Heart left ventricle (tissue), 13 donors: ENCODE data around the gene INPP4B.

Experiments
- CTCF ChIP-seq, 12 donors: fragments of 200-600 bp; sonication (generic) in 4 of 12; IDR thresholded peaks; one replicate each; pipeline versions ENCODE4 v1.5.0 to v1.8.0; 2018 to 2022; ENCODE audit warnings: antibody characterized with exemption in 12 of 12, mild to moderate bottlenecking in 5 of 12
- POLR2A ChIP-seq, 2 donors: fragments of 450-650 bp; IDR thresholded peaks; one replicate each; pipeline ENCODE4 v1.6.1; 2017; ENCODE audit warnings: antibody characterized with exemption in 2 of 2, mild to moderate bottlenecking in 2 of 2, moderate library complexity in 2 of 2
- donor health status: ischemic (EF 13 %, LVEDD 7.1; RV severe dilation, severe dysfunction).
- donor health status: DM: no; HTN: yes; CAD: no.
- donor health status: DM: no; HTN: no; CAD: no.
- donor health status: ischemic (EF 25% LVEDD 6.9; RV normal size, moderate dysfunction).
- donor health status: ischemic (EF 25% LVEDD 5.7; RV mildly dilated, moderate dysfunction).
- donor health status: ischemic (EF 35%, LVEDD 5.7; RV mildly dilated, moderate dysfunction).
- donor health status: nonischemic (EF 11% LVEDD 7.7; RV severe dilation, severe dysfunction).
- donor health status: DM: yes; HTN: yes; CAD: no.
- donor health status: PGD.
- donor health status: ischemic (EF 29% LVEDD 5.4; RV normal size, mild dysfunction).
- donor health status: nonischemic (EF 23%, LVEDD 6.1; RV moderate dilation, normal function).

GRCh38 chr4:142098900-142099545 lies 747.1 kb downstream of the INPP4B start:
- TF ChIP-seq POLR2A (IDR thresholded peaks at IDR 0.05) = no peak
- no peak for TF ChIP-seq CTCF (IDR thresholded peaks at IDR 0.05)
